ENCODE results near the gene IL10RB.

The IL10RB gene

DNA sequence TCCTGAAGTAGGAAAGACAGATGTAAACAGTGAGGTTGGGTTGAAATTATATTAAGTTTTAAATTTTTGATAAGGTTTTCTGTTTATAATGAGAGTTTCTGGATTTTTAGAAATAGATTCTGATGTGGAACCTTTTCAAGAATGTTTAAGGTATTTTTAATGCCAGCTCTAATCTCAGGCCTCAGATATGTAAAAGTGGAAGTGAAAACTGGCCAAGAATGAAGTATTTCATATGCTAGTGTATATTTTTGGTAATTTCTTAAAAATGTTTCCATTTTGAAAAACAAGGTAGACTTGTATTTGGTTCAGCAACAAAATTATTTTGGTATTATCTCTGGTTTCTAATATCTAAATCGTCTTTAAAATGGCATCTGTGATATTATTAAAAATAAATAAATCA, 73.0 kb downstream of the IL10RB start:
- DNase-seq = no peak

DNA sequence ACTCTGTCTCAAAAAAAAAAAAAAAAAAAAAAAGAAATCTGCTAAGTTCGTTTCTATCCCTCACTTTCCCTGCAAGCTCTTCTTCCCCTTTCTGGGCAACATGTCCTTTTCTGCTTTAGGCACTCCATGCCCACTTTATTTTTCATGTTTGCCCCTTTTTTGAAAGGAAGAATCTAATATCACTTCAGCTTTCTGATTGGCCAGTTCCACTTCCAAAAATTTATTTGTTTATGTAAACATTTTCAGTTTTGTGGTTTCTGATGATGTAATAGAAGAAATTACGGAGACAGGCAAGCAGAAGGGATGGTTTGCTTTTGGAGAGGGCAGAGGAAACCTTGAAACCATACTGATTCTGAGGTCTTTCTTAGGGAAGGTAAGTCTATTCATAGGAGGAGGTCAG, 73.8 kb downstream of the IL10RB start:
- DNase-seq = no peak

DNA sequence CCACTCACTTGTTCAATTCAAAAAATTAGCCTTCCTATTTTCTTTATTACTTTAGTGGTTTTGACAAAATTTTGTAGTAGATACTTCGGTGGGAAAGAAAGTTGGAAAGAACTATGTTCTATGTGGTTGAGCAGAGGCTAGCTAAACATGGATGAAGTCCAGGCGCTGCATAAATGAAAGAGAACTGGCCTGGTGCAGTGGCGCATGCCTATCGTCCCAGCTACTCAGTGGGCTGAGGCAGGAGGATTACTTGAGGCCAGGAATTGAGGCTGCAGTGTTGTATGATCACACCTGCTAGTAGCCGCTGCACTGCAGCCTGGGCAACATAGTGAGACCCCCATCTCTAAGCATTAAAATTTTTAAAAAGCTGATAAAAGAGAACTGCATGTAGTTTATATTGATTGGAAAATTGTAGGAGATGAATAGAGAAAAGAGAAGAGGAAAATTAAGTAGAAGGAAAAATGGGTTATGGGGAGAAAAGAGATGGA, 79.6 kb downstream of the IL10RB start:
- no peak for DNase-seq

All from NCI-H226 (cell line).